ENCODE measurements around the gene INSIG1.

- TF ChIP-seq CTCF (conservative IDR thresholded peaks at IDR 0.05; ENCODE audit: low read depth in 2 of 2) (no peak), JUNB (IDR thresholded peaks at IDR 0.05; ENCODE audit: unreplicated experiment) (no peak), EZH2 (IDR thresholded peaks at IDR 0.05; ENCODE audit: low read depth, unreplicated experiment) (no peak), NANOG (IDR thresholded peaks at IDR 0.05; ENCODE audit: borderline replicate concordance) (no peak), STAT1 (IDR thresholded peaks at IDR 0.05; ENCODE audit: unreplicated experiment) (no peak), CREB1 (CRISPR knock-in tag; IDR thresholded peaks at IDR 0.05; ENCODE audit: low read depth) (no peak), POLR2AphosphoS5 (IDR thresholded peaks at IDR 0.05; ENCODE audit: low read depth) (no peak), ZNF114 (CRISPR knock-in tag; IDR thresholded peaks at IDR 0.05) (no peak), EZH2phosphoT487 (IDR thresholded peaks at IDR 0.05; ENCODE audit: unreplicated experiment) (no peak)
- TF ChIP-seq, protein P1, sequence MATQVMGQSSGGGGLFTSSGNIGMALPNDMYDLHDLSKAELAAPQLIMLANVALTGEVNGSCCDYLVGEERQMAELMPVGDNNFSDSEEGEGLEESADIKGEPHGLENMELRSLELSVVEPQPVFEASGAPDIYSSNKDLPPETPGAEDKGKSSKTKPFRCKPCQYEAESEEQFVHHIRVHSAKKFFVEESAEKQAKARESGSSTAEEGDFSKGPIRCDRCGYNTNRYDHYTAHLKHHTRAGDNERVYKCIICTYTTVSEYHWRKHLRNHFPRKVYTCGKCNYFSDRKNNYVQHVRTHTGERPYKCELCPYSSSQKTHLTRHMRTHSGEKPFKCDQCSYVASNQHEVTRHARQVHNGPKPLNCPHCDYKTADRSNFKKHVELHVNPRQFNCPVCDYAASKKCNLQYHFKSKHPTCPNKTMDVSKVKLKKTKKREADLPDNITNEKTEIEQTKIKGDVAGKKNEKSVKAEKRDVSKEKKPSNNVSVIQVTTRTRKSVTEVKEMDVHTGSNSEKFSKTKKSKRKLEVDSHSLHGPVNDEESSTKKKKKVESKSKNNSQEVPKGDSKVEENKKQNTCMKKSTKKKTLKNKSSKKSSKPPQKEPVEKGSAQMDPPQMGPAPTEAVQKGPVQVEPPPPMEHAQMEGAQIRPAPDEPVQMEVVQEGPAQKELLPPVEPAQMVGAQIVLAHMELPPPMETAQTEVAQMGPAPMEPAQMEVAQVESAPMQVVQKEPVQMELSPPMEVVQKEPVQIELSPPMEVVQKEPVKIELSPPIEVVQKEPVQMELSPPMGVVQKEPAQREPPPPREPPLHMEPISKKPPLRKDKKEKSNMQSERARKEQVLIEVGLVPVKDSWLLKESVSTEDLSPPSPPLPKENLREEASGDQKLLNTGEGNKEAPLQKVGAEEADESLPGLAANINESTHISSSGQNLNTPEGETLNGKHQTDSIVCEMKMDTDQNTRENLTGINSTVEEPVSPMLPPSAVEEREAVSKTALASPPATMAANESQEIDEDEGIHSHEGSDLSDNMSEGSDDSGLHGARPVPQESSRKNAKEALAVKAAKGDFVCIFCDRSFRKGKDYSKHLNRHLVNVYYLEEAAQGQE (IDR thresholded peaks at IDR 0.05; ENCODE audit: unreplicated experiment): no peak
These were observed 45.5 kb downstream of the INSIG1 start for GRCh38 chr7:155343150-155343549.

Data from GM23338 (cell line).